ENCODE results near the gene PLAAT2. TPM values are rescaled to one million over a fixed set of nuclear protein-coding genes. Genes with fewer than 3 reads are reported as not detected.
A peak's percentile ranks its signal among the peaks of the same experiment; 100 is the strongest.

The PLAAT2 gene
- total and polyA plus RNA-seq, 2 experiments from 2014 or later: 0.77 to 1.9 TPM

DNA sequence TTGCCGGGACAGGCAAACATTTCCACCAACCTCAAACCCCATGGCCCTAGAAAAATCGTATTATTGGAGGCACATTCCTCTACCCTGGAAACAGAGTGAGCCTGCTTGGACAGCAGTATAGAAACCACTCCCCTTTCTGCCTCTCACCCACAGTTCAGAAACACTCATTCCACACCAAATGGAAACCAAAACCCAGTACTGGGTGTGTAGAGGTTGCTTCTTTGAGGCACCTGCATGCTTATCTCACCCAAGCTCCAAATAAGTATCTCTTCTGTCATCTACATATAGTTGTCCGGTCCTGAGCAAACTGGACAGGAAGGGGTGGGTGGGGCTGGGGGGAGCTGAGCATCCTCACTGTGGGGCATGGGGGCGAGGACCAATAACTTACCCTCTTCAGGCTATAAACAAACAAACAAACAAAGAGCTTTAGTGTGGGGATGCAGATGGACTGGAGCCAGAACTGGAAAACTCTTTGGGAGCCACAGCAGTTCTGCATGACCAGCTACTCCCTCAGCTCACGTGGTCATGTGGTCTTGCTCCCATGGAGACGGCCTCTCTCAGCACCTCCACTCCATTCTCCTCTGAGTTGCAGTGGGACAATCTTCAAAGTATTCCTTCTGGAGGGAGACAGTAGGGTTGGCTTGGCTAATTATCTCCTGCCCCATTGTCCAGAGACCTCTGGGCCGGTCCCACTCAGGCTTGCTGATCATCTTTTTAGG, 1.0 kb upstream of the PLAAT2 start:
- peak; percentile 37 for DNase-seq (ENCODE audit: low spot score)
- WGBS (ENCODE audit: low lambda C conversion rate, missing lambda C conversion rate): 80% methylated on average over 7 of the region's 7 CpGs
- H3K36me3 ChIP-seq (replicated peaks; ENCODE audit: insufficient read depth, low read depth): no peaks in the 10 kb centered on the region
- H3K4me1 ChIP-seq (ENCODE audit: insufficient read depth): peaks cover 36% of the 10 kb centered on the region
- peak overlapping the region; percentile 58 for H3K4me2 ChIP-seq
- no peak overlapping the region for H3K4me3 ChIP-seq
- H3K9me3 ChIP-seq (ENCODE audit: low read depth): no peaks in the 10 kb centered on the region
- peak overlapping the region; percentile 99 for H3K27ac ChIP-seq
- no peaks in the 10 kb centered on the region for H3K27me3 ChIP-seq
- H2AFZ ChIP-seq: no peak overlapping the region
- H4K20me1 ChIP-seq (ENCODE audit: insufficient read depth, poor library complexity, severe bottlenecking): no peaks in the 10 kb centered on the region
- TF ChIP-seq EZH2phosphoT487 (IDR thresholded peaks at IDR 0.05; ENCODE audit: low read depth, severe bottlenecking, unreplicated experiment): no peak
- TF ChIP-seq EZH2 (IDR thresholded peaks at IDR 0.05; ENCODE audit: borderline replicate concordance): no peak
- TF ChIP-seq, protein P1, sequence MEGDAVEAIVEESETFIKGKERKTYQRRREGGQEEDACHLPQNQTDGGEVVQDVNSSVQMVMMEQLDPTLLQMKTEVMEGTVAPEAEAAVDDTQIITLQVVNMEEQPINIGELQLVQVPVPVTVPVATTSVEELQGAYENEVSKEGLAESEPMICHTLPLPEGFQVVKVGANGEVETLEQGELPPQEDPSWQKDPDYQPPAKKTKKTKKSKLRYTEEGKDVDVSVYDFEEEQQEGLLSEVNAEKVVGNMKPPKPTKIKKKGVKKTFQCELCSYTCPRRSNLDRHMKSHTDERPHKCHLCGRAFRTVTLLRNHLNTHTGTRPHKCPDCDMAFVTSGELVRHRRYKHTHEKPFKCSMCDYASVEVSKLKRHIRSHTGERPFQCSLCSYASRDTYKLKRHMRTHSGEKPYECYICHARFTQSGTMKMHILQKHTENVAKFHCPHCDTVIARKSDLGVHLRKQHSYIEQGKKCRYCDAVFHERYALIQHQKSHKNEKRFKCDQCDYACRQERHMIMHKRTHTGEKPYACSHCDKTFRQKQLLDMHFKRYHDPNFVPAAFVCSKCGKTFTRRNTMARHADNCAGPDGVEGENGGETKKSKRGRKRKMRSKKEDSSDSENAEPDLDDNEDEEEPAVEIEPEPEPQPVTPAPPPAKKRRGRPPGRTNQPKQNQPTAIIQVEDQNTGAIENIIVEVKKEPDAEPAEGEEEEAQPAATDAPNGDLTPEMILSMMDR (IDR thresholded peaks at IDR 0.05; ENCODE audit: poor library complexity): no peak
- H3K79me2 ChIP-seq: no peaks in the 10 kb centered on the region
- no peaks in the 10 kb centered on the region for H3K9me2 ChIP-seq (replicated peaks; ENCODE audit: insufficient read depth)

DNA sequence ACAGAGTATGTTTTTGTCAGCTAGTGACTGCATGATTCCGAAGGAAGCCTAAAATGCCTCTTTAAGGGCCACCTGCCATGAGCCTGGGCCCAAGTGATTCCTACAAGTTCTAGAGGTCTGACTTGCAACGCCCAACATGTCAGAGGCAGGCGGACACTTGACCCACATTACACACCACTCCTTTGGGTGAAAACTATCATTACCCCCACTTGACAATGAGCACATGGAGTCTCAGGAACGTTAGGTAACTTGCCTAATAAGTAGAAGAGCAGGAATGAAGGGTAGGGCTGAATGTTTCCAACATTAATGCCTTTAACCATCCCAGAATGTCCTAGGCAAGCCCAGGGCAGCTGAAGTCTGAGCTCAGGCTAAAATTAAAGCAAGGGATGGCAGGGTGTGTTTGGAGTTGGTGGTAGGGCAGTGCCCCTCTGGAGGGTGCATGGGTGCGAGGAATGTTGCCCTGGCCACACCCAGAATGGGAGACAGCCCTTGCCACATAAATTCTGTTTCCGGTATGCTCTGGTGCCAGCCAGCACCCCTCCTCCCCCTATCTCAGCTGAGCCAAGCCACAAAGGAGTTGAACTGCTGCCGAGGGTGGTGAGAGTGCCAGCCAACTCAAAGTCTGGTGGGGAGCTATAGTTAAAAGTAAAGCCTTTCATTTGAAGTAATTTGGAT, 2.5 kb downstream of the PLAAT2 start:
- H3K4me1 ChIP-seq (ENCODE audit: insufficient read depth): peaks cover 22% of the 10 kb centered on the region
- H2AFZ ChIP-seq: no peak overlapping the region
- TF ChIP-seq, protein P1 (IDR thresholded peaks at IDR 0.05; ENCODE audit: poor library complexity): no peak
- TF ChIP-seq EZH2 (IDR thresholded peaks at IDR 0.05; ENCODE audit: borderline replicate concordance): no peak
- TF ChIP-seq EZH2phosphoT487 (IDR thresholded peaks at IDR 0.05; ENCODE audit: low read depth, severe bottlenecking, unreplicated experiment): no peak
- no peak overlapping the region for H3K4me3 ChIP-seq
- 93% methylated on average over 7 of the region's 7 CpGs for WGBS (ENCODE audit: low lambda C conversion rate, missing lambda C conversion rate)
- H3K4me2 ChIP-seq: no peak overlapping the region
- no peaks in the 10 kb centered on the region for H3K9me2 ChIP-seq (replicated peaks; ENCODE audit: insufficient read depth)
- H3K27me3 ChIP-seq: no peaks in the 10 kb centered on the region
- no peak overlapping the region for H3K27ac ChIP-seq
- no peaks in the 10 kb centered on the region for H4K20me1 ChIP-seq (ENCODE audit: insufficient read depth, poor library complexity, severe bottlenecking)
- H3K9me3 ChIP-seq (ENCODE audit: low read depth): no peaks in the 10 kb centered on the region
- no peaks in the 10 kb centered on the region for H3K36me3 ChIP-seq (replicated peaks; ENCODE audit: insufficient read depth, low read depth)
- no peak for DNase-seq (ENCODE audit: low spot score)
- H3K79me2 ChIP-seq: no peaks in the 10 kb centered on the region

DNA sequence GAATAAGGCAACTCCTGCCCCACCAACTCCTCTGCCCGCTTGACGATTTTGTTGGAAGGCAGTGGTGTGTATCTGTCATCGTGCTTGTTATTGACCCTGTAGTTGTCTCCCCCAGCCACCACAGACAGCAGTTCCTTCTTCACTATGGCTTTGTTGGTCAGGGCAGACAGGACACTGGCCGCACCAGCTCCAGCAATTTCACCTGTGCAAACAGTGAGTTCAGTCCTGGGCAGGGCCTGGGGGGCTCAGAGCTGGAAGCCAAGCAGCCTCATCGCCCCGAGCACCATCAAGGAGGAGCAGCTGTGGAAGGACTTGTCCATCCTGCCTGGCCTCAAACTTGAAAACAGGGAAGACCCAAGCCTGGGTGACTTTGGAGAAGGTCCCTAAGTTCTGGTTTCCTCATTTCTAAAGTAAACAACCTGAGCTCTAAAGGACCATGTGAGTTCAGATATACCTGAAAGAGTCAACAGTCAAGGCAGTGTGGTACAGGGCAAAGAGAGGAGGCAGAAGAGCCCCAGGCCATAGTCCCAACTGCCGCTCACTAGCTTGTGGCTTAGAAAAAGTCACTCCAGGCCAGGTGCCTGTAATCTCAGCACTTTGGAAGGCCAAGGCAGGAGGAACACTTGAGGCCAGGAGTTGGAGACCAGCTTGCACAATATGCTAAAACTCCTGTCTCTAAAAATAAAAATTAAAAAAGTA, 4.6 kb downstream of the PLAAT2 start:
- WGBS (ENCODE audit: low lambda C conversion rate, missing lambda C conversion rate): 84% methylated on average over 7 of the region's 7 CpGs
- H3K79me2 ChIP-seq: no peaks in the 10 kb centered on the region

More for the DNA sequence above, 4.6 kb downstream of the PLAAT2 start:
- no peaks in the 10 kb centered on the region for H3K9me2 ChIP-seq (replicated peaks; ENCODE audit: insufficient read depth)
- H2AFZ ChIP-seq: no peak overlapping the region
- no peaks in the 10 kb centered on the region for H3K9me3 ChIP-seq (ENCODE audit: low read depth)
- H3K27me3 ChIP-seq: no peaks in the 10 kb centered on the region
- peak; percentile 34 for DNase-seq (ENCODE audit: low spot score)
- H3K36me3 ChIP-seq (replicated peaks; ENCODE audit: insufficient read depth, low read depth): no peaks in the 10 kb centered on the region
- H4K20me1 ChIP-seq (ENCODE audit: insufficient read depth, poor library complexity, severe bottlenecking): no peaks in the 10 kb centered on the region
- peak overlapping the region; percentile 47 for H3K27ac ChIP-seq
- no peak overlapping the region for H3K4me3 ChIP-seq
- peaks cover 5% of the 10 kb centered on the region for H3K4me1 ChIP-seq (ENCODE audit: insufficient read depth)
- TF ChIP-seq, protein P1 (IDR thresholded peaks at IDR 0.05; ENCODE audit: poor library complexity): no peak
- TF ChIP-seq EZH2phosphoT487 (IDR thresholded peaks at IDR 0.05; ENCODE audit: low read depth, severe bottlenecking, unreplicated experiment): no peak
- TF ChIP-seq EZH2 (IDR thresholded peaks at IDR 0.05; ENCODE audit: borderline replicate concordance): no peak
- H3K4me2 ChIP-seq: no peak overlapping the region

Measured in hepatocyte (in vitro differentiated cells).